ENCODE results near the gene GLRA3. TPM values are rescaled to one million over a fixed set of nuclear protein-coding genes. Genes with fewer than 3 reads are reported as not detected.

GLRA3 gene
- total RNA-seq, 5 donors from 2014 or later (not counting 1 experiment from before 2014, with no cell fraction given), result not detected

DNA sequence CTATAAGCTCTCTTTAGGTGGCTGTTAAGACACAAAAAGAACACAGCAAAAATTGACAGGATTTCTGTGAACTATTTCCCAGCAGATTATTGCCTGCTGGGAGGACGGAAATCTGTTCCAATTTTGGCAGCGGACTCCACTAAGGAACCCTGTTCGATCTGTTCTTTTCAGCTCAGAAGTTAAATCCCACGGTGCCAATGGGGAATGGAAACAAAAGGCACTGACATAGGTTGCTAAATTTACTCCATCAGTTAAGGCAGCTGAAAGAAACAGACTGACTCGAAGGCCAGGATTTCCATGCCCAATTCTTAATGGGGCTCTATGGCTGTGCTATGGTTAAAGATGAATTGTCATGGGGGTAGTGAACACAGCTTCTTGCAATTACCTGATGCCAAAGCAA lies 180.2 kb downstream of the GLRA3 start:
- Mint-ChIP-seq H3K9me3 (no peaks in the 10 kb centered on the region), H3K27me3 (no peaks in the 10 kb centered on the region), H3K27ac (no peak overlapping the region), H3K36me3 (no peaks in the 10 kb centered on the region), H3K4me3 (no peak overlapping the region), H3K4me1 (no peaks in the 10 kb centered on the region)
- 75% methylated on average over 5 of the region's 5 CpGs for WGBS (ENCODE audit: insufficient coverage)
- DNase-seq (no peak), ATAC-seq (replicated peaks in 1 of 4) (no peak)
- H3K36me3 ChIP-seq (ENCODE audit: control insufficient read depth in 2 of 2, extremely low read depth in 1 of 2, insufficient read depth in 1 of 2, low read length in 1 of 2), result no peaks in the 10 kb centered on the region
- peaks cover 0 to 3% of the 10 kb centered on the region in 2 experiments for H3K27me3 ChIP-seq (replicated peaks in 1 of 2; ENCODE audit: control insufficient read depth in 2 of 2, extremely low read depth in 1 of 2, insufficient read depth in 2 of 2, low read length in 1 of 2)
- H3K27ac ChIP-seq (ENCODE audit: low read length), result no peak overlapping the region
- H3K4me1 ChIP-seq (ENCODE audit: control insufficient read depth in 1 of 2, extremely low read depth in 1 of 2, insufficient read depth in 2 of 2, low read length in 2 of 2), result no peaks in the 10 kb centered on the region
- ChIA-PET CTCF (no interaction called here), POLR2A (no interaction called here)
- no peaks in the 10 kb centered on the region for H3K9me3 ChIP-seq
- H3K4me3 ChIP-seq (ENCODE audit: control insufficient read depth in 1 of 2, extremely low read depth in 1 of 2, low read length in 1 of 2), result no peak overlapping the region

DNA sequence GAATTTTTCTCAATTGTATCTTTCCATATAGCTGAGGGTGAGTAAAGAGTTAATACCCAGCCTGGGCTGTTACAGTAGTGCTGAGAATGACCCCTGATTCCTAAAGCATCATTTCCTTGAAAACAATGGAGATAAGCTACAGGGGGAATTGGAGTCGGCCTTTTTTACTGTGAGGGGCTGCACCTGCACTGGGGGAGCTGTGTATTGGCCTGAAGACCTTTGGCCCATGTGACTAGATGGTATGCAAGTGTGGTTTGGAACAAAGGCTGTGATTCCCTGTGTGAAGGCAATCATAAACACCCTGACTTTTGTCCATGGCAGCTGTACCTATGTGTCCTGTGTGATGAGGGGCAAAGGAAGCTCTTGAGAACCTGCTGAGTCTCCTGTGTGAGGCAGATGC lies 182.7 kb downstream of the GLRA3 start:
- Mint-ChIP-seq H3K27ac (no peak overlapping the region), H3K27me3 (peaks cover 0 to 4% of the 10 kb centered on the region in 2 donors), H3K4me3 (no peak overlapping the region), H3K9me3 (no peaks in the 10 kb centered on the region), H3K36me3 (no peaks in the 10 kb centered on the region), H3K4me1 (no peaks in the 10 kb centered on the region)
- Histone ChIP-seq H3K4me3 (ENCODE audit: control insufficient read depth in 1 of 2, extremely low read depth in 1 of 2, low read length in 1 of 2) (no peak overlapping the region), H3K4me1 (ENCODE audit: control insufficient read depth in 1 of 2, extremely low read depth in 1 of 2, insufficient read depth in 2 of 2, low read length in 2 of 2) (no peaks in the 10 kb centered on the region), H3K9me3 (no peaks in the 10 kb centered on the region), H3K27ac (ENCODE audit: low read length) (no peak overlapping the region), H3K36me3 (ENCODE audit: control insufficient read depth in 2 of 2, extremely low read depth in 1 of 2, insufficient read depth in 1 of 2, low read length in 1 of 2) (no peaks in the 10 kb centered on the region), H3K27me3 (replicated peaks in 1 of 2; ENCODE audit: control insufficient read depth in 2 of 2, extremely low read depth in 1 of 2, insufficient read depth in 2 of 2, low read length in 1 of 2) (peaks cover 0 to 3% of the 10 kb centered on the region in 2 experiments)
- WGBS (ENCODE audit: insufficient coverage), result 71% methylated on average over 1 of the region's 1 CpG
- no peak for DNase-seq
- CTCF ChIA-PET, result no interaction called here
- POLR2A ChIA-PET, result no interaction called here
- ATAC-seq (replicated peaks in 1 of 4), result no peak

DNA sequence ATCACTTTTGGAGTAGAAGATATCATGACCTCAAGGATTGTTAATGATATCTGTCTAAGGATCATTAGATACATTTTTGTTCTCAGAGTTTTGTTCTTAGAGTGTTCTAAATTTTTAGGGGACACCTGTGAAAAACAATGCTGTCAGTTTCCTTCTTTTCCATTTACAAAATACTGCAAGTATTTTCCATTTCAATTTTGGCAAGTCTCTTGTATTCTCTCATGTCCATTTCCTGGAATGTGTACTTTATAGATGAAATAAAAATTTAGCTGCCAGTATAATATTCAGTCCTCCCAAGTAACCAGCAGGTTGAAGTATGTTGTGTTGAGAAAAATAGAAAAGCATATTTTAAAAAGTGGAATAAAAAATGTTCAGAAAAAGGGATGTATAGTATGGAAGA lies 188.9 kb downstream of the GLRA3 start:
- CTCF ChIA-PET, result no interaction called here
- Histone ChIP-seq H3K27ac (ENCODE audit: low read length) (no peak overlapping the region), H3K4me1 (ENCODE audit: control insufficient read depth in 1 of 2, extremely low read depth in 1 of 2, insufficient read depth in 2 of 2, low read length in 2 of 2) (no peaks in the 10 kb centered on the region), H3K36me3 (ENCODE audit: control insufficient read depth in 2 of 2, extremely low read depth in 1 of 2, insufficient read depth in 1 of 2, low read length in 1 of 2) (no peaks in the 10 kb centered on the region), H3K9me3 (no peaks in the 10 kb centered on the region), H3K27me3 (replicated peaks in 1 of 2; ENCODE audit: control insufficient read depth in 2 of 2, extremely low read depth in 1 of 2, insufficient read depth in 2 of 2, low read length in 1 of 2) (no peaks in the 10 kb centered on the region), H3K4me3 (ENCODE audit: control insufficient read depth in 1 of 2, extremely low read depth in 1 of 2, low read length in 1 of 2) (no peak overlapping the region)
- Mint-ChIP-seq H3K9me3 (no peaks in the 10 kb centered on the region), H3K27me3 (peaks cover 0 to 4% of the 10 kb centered on the region in 2 donors), H3K4me3 (no peak overlapping the region), H3K27ac (no peak overlapping the region), H3K36me3 (no peaks in the 10 kb centered on the region), H3K4me1 (no peaks in the 10 kb centered on the region)
- DNase-seq (no peak), ATAC-seq (replicated peaks in 1 of 4) (no peak)
- POLR2A ChIA-PET, result no interaction called here

DNA sequence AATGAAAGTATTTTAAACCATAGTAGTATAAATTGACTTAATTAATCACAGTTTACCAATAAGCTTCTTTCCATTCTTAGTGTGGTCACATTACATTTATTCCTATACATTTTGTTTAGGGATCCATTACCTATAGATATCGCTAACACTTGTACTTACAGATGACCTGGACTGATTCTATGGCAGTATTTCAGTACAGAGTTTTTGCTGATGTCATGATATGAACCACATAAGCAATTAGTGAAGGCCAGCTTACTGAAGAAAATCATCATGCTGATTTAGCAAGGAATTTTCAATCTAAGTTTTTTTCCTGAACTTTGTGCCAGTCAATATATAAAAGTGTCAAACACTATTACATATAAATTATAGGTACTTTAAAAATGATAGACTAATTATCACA lies 193.3 kb downstream of the GLRA3 start:
- no peak overlapping the region for H3K27ac Mint-ChIP-seq
- H3K27me3 ChIP-seq (replicated peaks in 1 of 2; ENCODE audit: control insufficient read depth in 2 of 2, extremely low read depth in 1 of 2, insufficient read depth in 2 of 2, low read length in 1 of 2), result no peaks in the 10 kb centered on the region
- no peak overlapping the region for H3K4me3 Mint-ChIP-seq
- ChIA-PET POLR2A (no interaction called here), CTCF (no interaction called here)
- no CpG with 5 or more reads among the region's 1 CpG for WGBS (ENCODE audit: insufficient coverage)
- no peaks in the 10 kb centered on the region for H3K9me3 Mint-ChIP-seq
- no peaks in the 10 kb centered on the region for H3K36me3 ChIP-seq (ENCODE audit: control insufficient read depth in 2 of 2, extremely low read depth in 1 of 2, insufficient read depth in 1 of 2, low read length in 1 of 2)
- H3K36me3 Mint-ChIP-seq, result no peaks in the 10 kb centered on the region
- DNase-seq, result no peak
- H3K4me1 ChIP-seq (ENCODE audit: control insufficient read depth in 1 of 2, extremely low read depth in 1 of 2, insufficient read depth in 2 of 2, low read length in 2 of 2), result peaks cover 0 to 9% of the 10 kb centered on the region in 2 experiments
- ATAC-seq (replicated peaks in 1 of 4), result no peak
- H3K4me3 ChIP-seq (ENCODE audit: control insufficient read depth in 1 of 2, extremely low read depth in 1 of 2, low read length in 1 of 2), result no peak overlapping the region
- H3K27ac ChIP-seq (ENCODE audit: low read length), result no peak overlapping the region
- no peaks in the 10 kb centered on the region for H3K9me3 ChIP-seq
- no peaks in the 10 kb centered on the region for H3K27me3 Mint-ChIP-seq
- H3K4me1 Mint-ChIP-seq, result peaks cover 0 to 4% (median 4%) of the 10 kb centered on the region in 3 donors

DNA sequence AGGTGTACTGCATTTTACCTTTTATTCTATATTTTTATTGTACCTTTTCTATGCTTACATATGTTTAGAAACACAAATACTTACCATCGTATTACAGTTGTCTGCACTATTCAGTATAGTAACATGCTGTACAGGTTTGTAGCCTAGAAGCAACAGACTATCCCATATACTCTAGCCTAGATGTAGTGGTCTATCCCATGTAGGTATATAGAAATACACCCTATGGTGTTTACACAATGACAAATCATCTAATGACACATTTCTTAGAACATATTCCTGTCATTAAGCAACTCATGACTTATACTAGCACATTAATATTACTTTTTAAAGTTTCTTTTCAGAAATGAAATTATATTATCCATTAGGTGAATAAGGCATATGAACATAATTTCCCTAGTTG lies 195.6 kb downstream of the GLRA3 start:
- no peak for ATAC-seq (replicated peaks in 1 of 4)

DNA sequence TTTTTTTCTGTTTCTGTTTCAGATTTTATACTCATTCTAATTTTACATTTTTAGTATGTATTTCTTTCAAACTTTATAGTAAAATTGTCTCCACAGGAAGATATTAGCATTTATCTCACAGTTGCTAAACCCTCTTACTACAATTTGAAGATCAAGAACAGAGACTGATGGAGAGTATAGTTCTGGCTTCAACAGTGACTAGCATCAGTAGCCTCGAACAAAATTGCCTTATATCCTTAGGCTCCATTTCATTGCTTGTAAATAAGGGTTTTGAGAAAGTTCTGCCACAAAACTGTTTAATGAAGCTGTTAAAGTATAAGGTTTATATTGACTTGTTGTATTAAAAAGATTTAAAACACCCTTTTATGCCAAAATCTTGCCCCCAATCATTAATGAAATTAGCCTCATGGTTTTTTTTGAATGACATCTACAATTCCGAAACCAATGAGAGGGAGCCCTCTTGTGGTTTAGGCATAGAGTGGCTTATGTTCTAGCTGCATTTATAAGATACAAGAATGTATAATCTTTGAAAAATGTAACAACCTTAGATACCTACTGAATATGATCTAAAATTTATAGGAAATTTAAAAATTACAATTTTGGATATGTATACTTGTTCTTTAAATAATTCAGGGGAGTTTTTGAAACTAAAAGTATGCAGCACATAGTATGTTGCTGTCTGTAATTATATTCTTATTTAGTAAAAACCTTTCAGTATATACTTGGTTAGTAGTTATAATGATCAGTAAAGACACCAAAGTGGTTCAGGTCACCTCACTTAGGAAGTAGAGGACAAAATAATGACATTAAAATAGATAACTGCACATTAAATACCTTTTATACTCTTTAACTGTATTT lies 196.9 kb downstream of the GLRA3 start:
- Histone ChIP-seq H3K36me3 (ENCODE audit: control insufficient read depth in 2 of 2, extremely low read depth in 1 of 2, insufficient read depth in 1 of 2, low read length in 1 of 2) (no peaks in the 10 kb centered on the region), H3K27me3 (replicated peaks in 1 of 2; ENCODE audit: control insufficient read depth in 2 of 2, extremely low read depth in 1 of 2, insufficient read depth in 2 of 2, low read length in 1 of 2) (no peaks in the 10 kb centered on the region), H3K27ac (ENCODE audit: low read length) (no peak overlapping the region), H3K9me3 (no peaks in the 10 kb centered on the region), H3K4me1 (ENCODE audit: control insufficient read depth in 1 of 2, extremely low read depth in 1 of 2, insufficient read depth in 2 of 2, low read length in 2 of 2) (peaks cover 0 to 9% of the 10 kb centered on the region in 2 experiments), H3K4me3 (ENCODE audit: control insufficient read depth in 1 of 2, extremely low read depth in 1 of 2, low read length in 1 of 2) (no peak overlapping the region)
- peak in 1 of 4 experiments; percentile 42 for ATAC-seq (replicated peaks in 1 of 4)
- ChIA-PET CTCF (interaction anchor here (0.6 to 1.7 kb wide), 7 partner anchors 13 to 348 kb away, joined by 3 to 7 read pairs (median 6); no protein-coding TSS in a partner anchor), POLR2A (interaction anchor here (0.5 to 0.6 kb wide), 2 partner anchors 15 to 287 kb away, joined by 3 to 6 read pairs; no protein-coding TSS in a partner anchor)
- Mint-ChIP-seq H3K4me1 (peaks cover 0 to 4% (median 4%) of the 10 kb centered on the region in 3 donors), H3K27me3 (peaks cover 0 to 3% of the 10 kb centered on the region in 2 donors), H3K27ac (no peak overlapping the region), H3K36me3 (no peaks in the 10 kb centered on the region), H3K4me3 (no peak overlapping the region), H3K9me3 (no peaks in the 10 kb centered on the region)
- peak in 3 of 35 experiments; percentile 2 to 50 (median 9) for DNase-seq
- no CpG with 5 or more reads among the region's 2 CpGs for WGBS (ENCODE audit: insufficient coverage)

More for the DNA sequence above, 195.6 kb downstream of the GLRA3 start:
- H3K9me3 Mint-ChIP-seq, result no peaks in the 10 kb centered on the region
- WGBS (ENCODE audit: insufficient coverage), result no CpG with 5 or more reads among the region's 1 CpG
- H3K27me3 Mint-ChIP-seq, result peaks cover 0 to 3% of the 10 kb centered on the region in 2 donors
- Histone ChIP-seq H3K4me3 (ENCODE audit: control insufficient read depth in 1 of 2, extremely low read depth in 1 of 2, low read length in 1 of 2) (no peak overlapping the region), H3K36me3 (ENCODE audit: control insufficient read depth in 2 of 2, extremely low read depth in 1 of 2, insufficient read depth in 1 of 2, low read length in 1 of 2) (no peaks in the 10 kb centered on the region), H3K9me3 (no peaks in the 10 kb centered on the region), H3K4me1 (ENCODE audit: control insufficient read depth in 1 of 2, extremely low read depth in 1 of 2, insufficient read depth in 2 of 2, low read length in 2 of 2) (peaks cover 0 to 9% of the 10 kb centered on the region in 2 experiments), H3K27ac (ENCODE audit: low read length) (no peak overlapping the region), H3K27me3 (replicated peaks in 1 of 2; ENCODE audit: control insufficient read depth in 2 of 2, extremely low read depth in 1 of 2, insufficient read depth in 2 of 2, low read length in 1 of 2) (no peaks in the 10 kb centered on the region)
- H3K27ac Mint-ChIP-seq, result no peak overlapping the region
- no peak for DNase-seq
- H3K4me3 Mint-ChIP-seq, result no peak overlapping the region
- CTCF ChIA-PET, result interaction anchor here in 1 of 2 donors (0.6 to 1.7 kb wide), 4 partner anchors 261 to 271 kb away, joined by 3 to 11 read pairs (median 5); no protein-coding TSS in a partner anchor
- H3K4me1 Mint-ChIP-seq, result peaks cover 0 to 4% (median 4%) of the 10 kb centered on the region in 3 donors
- H3K36me3 Mint-ChIP-seq, result no peaks in the 10 kb centered on the region
- POLR2A ChIA-PET, result no interaction called here
